Spleen (tissue), 11 donors: ENCODE results near the gene TSC22D3. TPM values are rescaled to one million over a fixed set of nuclear protein-coding genes. Genes with fewer than 3 reads are reported as not detected.

Experiments
- DNase-seq: peaks from one replicate; pipeline ENCODE4 v3.0.0-alpha.2; 2020
- H3K27ac ChIP-seq, 8 donors: fragments of 200-600 bp; sonication (generic) in 7 of 8; 1 replicate in 4 of 8; 2 replicates in 4 of 8; pipeline versions ENCODE4 v1.5.0 to v1.8.0; 2016 to 2021; ENCODE audit warnings: inconsistent platforms in 4 of 8, mild to moderate bottlenecking in 4 of 8, moderate library complexity in 1 of 8
- H3K27me3 ChIP-seq, 7 donors: fragments of 200-600 bp; sonication (generic) in 6 of 7; replicated peaks in 1 of 7; 1 replicate in 4 of 7; 2 replicates in 3 of 7; pipeline versions ENCODE4 v1.5.0 to v1.8.0; 2016 to 2021; ENCODE audit warnings: inconsistent platforms in 3 of 7, mild to moderate bottlenecking in 1 of 7
- H3K36me3 ChIP-seq, 6 donors: fragments of 200-600 bp; sonication (generic) in 5 of 6; 1 replicate in 4 of 6; 2 replicates in 2 of 6; pipeline versions ENCODE4 v1.5.0 to v1.8.0; 2016 to 2021; ENCODE audit warnings: inconsistent platforms in 2 of 6
- H3K4me1 ChIP-seq, 6 donors: fragments of 200-600 bp; sonication (generic) in 5 of 6; 1 replicate in 3 of 6; 2 replicates in 3 of 6; pipeline versions ENCODE4 v1.5.0 to v1.8.0; 2016 to 2021; ENCODE audit warnings: inconsistent platforms in 3 of 6
- H3K4me3 ChIP-seq, 8 donors: fragments of 200-600 bp; sonication (generic) in 7 of 8; 1 replicate in 4 of 8; 2 replicates in 4 of 8; pipeline versions ENCODE4 v1.5.0 to v1.8.0; 2016 to 2021; ENCODE audit warnings: inconsistent platforms in 4 of 8, mild to moderate bottlenecking in 4 of 8, moderate library complexity in 2 of 8
- H3K9me3 ChIP-seq, 8 donors: fragments of 200-600 bp; sonication (generic) in 7 of 8; 1 replicate in 4 of 8; 2 replicates in 4 of 8; pipeline versions ENCODE4 v1.5.0 to v1.8.0; 2016 to 2021; ENCODE audit warnings: inconsistent platforms in 4 of 8
- CTCF ChIP-seq, 11 experiments: fragments of 200-600 bp in 7 of 11; fragments of 450-650 bp in 4 of 11; sonication (generic) in 4 of 11; IDR thresholded peaks in 8 of 11; conservative IDR thresholded peaks in 3 of 11; 1 replicate in 7 of 11; 2 replicates in 4 of 11; pipeline versions ENCODE4 v1.4.0 to v1.8.0; 2016 to 2021; ENCODE audit warnings: antibody characterized with exemption in 11 of 11, inconsistent platforms in 4 of 11, mild to moderate bottlenecking in 1 of 11
- POLR2A ChIP-seq, 3 donors: fragments of 450-650 bp; IDR thresholded peaks; one replicate each; pipeline ENCODE4 v1.5.1; 2017; ENCODE audit warnings: antibody characterized with exemption in 3 of 3, mild to moderate bottlenecking in 1 of 3
- POLR2AphosphoS5 ChIP-seq, 3 donors: sonication (generic); formaldehyde crosslinking; IDR thresholded peaks; one replicate each; pipeline ENCODE4 v1.5.1; 2017; ENCODE audit warnings: antibody characterized with exemption in 3 of 3
- WGBS, 5 donors: extraction: QIAGEN DNeasy Blood & Tissue Kit in 3 of 5; methylation state at CpG; one replicate each; pipeline versions ENCODE4 v1.1.5 to v1.1.7; 2013 to 2018; 5-methylcytosine and 5-hydroxymethylcytosine counted together
- intact Hi-C: fragments of 100-400 bp; cut with DNase I; formaldehyde crosslinking; loops from one replicate; pipeline ENCODE4 v1.15.0; 2023; ENCODE audit warnings: low total_unique reads
- polyA plus RNA-seq, 3 donors: library from polyadenylated mRNA; stranded (reverse); fragments of 200-250 nt; gene quantifications; one replicate each; pipeline ENCODE4 v1.2.1, GENCODE V29; 2013
- total RNA-seq, 7 donors: library from RNA; depleted of rRNA in 3 of 7; stranded (reverse); fragments of >200 nt in 3 of 7; fragmentation: NEBNext Ultra II Directional in 4 of 7; extraction: Animal tissue kit (Norgen Biotek cat#: 25700) in 4 of 7; gene quantifications; one replicate each; pipeline versions ENCODE4 v1.1.0 to v1.2.1, GENCODE V29; 2016 to 2021
- donor health status: healthy with polysubstance abuse.
- donor health status: DM: no; HTN: no; CAD: no; lungs with moderate emphysema.
- donor health status: DM: no; HTN: no; CAD: no.
- donor health status: Bipolar disorder and iron deficiency.
- donor health status: healthy.
- donor health status: DM: no; HTN: no; CAD: no.
- donor health status: DM: yes; HTN: yes; CAD: no.

TSC22D3 gene
- total and polyA plus RNA-seq, 10 donors, result 91.7 to 579 (median 297) TPM

- no peaks in the 10 kb centered on the region for H3K9me3 ChIP-seq
- no peak for TF ChIP-seq CTCF (IDR thresholded peaks at IDR 0.05 in 8 of 11, conservative IDR thresholded peaks at IDR 0.05 in 3 of 11)
- peak; percentile 78 to 92 (median 88) for TF ChIP-seq POLR2AphosphoS5 (IDR thresholded peaks at IDR 0.05)
- TF ChIP-seq POLR2A (IDR thresholded peaks at IDR 0.05), result peak in 1 of 3 donors; percentile 12
- H3K36me3 ChIP-seq, result no peaks in the 10 kb centered on the region
- H3K4me1 ChIP-seq, result peaks cover 7 to 65% (median 53%) of the 10 kb centered on the region in 6 donors
- peak; percentile 92 for DNase-seq
- peak overlapping the region; percentile 44 to 95 (median 90) for H3K27ac ChIP-seq
- peaks cover 0 to 14% (median 0%) of the 10 kb centered on the region in 7 donors for H3K27me3 ChIP-seq
- H3K4me3 ChIP-seq, result peak overlapping the region; percentile 15 to 66 (median 37)
- 16 to 40% (median 24%) methylated on average over 28 to 30 of the region's 30 CpGs for WGBS, 5 donors
- intact Hi-C loops, result loop anchor here (10.0 kb wide), 1 partner anchor 48 kb away; no protein-coding TSS in a partner anchor
Observed at GRCh38 chrX:107676559-107677378, 98.8 kb downstream of the TSC22D3 start.

- intact Hi-C loops, result loop anchor here (10.0 kb wide), 1 partner anchor 49 kb away; no protein-coding TSS in a partner anchor
- Histone ChIP-seq H3K27ac (peak overlapping the region; percentile 44 to 95 (median 90)), H3K27me3 (peaks cover 0 to 20% (median 0%) of the 10 kb centered on the region in 7 donors), H3K4me3 (peak overlapping the region; percentile 15 to 66 (median 37)), H3K36me3 (no peaks in the 10 kb centered on the region), H3K4me1 (peaks cover 7 to 65% (median 53%) of the 10 kb centered on the region in 6 donors), H3K9me3 (no peaks in the 10 kb centered on the region)
- no peak for DNase-seq
- TF ChIP-seq CTCF (IDR thresholded peaks at IDR 0.05 in 8 of 11, conservative IDR thresholded peaks at IDR 0.05 in 3 of 11), result no peak
- TF ChIP-seq POLR2AphosphoS5 (IDR thresholded peaks at IDR 0.05), result peak in 1 of 3 donors; percentile 59
- WGBS, 5 donors, result 17 to 41% (median 37%) methylated on average over 6 to 9 of the region's 9 CpGs
Observed at GRCh38 chrX:107675823-107676555, 99.6 kb downstream of the TSC22D3 start.

GRCh38 chrX:107675365-107675654 is 100.3 kb downstream of the TSC22D3 start:
- no peak for TF ChIP-seq POLR2AphosphoS5 (IDR thresholded peaks at IDR 0.05)
- TF ChIP-seq POLR2A (IDR thresholded peaks at IDR 0.05), result no peak
- no peak for TF ChIP-seq CTCF (IDR thresholded peaks at IDR 0.05 in 8 of 11, conservative IDR thresholded peaks at IDR 0.05 in 3 of 11)
- intact Hi-C loops, result loop anchor here (10.0 kb wide), 1 partner anchor 49 kb away; no protein-coding TSS in a partner anchor
- peak overlapping the region; percentile 44 to 95 (median 90) for H3K27ac ChIP-seq
- H3K9me3 ChIP-seq, result no peaks in the 10 kb centered on the region
- H3K36me3 ChIP-seq, result no peaks in the 10 kb centered on the region
- 56 to 94% (median 64%) methylated on average over 1 of the region's 1 CpG for WGBS, 5 donors
- no peak for DNase-seq
- peak overlapping the region in 5 of 8 donors; percentile 15 to 66 (median 47) for H3K4me3 ChIP-seq
- peaks cover 0 to 22% (median 0%) of the 10 kb centered on the region in 7 donors for H3K27me3 ChIP-seq
- H3K4me1 ChIP-seq, result peaks cover 7 to 65% (median 53%) of the 10 kb centered on the region in 6 donors
